GM21786 (cell line): ENCODE measurements around the gene SLC25A24.

ENCODE experiments used
- ATAC-seq: cut with Tn5 transposase; IDR thresholded peaks from one replicate; pipeline ENCODE4 v1.9.1; 2021; ENCODE audit not compliant: unreplicated experiment

The SLC25A24 gene

DNA sequence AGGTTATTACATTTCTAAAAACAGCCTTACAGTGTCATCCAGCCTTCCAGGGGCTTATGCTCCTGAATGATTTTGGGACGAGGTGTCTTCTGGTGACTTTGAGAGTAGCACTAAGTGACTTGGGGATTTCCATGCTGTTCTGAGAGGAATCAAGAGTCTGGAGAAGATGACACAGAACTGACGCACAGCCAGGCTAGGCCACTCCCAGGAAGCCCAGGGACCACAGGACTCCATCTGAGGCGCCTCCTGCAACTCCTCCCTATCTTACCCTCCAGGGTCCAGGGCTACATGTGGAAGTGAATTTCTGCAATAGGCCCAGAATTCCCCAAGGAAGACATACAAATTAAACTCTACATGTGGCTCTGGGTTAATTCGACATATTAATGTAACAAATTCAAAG, 92.5 kb downstream of the SLC25A24 start:
- ATAC-seq, result no peak

DNA sequence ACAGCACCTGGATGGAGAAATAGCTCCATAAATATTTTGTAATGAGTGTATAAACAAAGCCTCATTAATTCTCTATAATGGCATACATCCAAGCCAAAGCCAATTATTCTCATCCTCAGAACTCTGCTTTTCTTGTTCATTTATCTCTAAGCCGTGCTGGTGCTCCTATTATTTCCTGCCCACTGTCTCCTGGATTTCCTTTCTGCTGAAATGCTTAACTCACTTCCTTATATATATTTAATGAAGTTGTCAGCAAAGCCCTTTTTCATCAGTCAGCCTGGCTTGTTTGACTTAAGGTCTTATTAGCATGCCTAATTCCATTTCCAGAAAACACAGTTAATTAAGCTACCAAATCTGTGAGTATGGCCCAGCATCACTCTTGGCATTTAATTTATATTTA, 93.4 kb downstream of the SLC25A24 start:
- ATAC-seq, result no peak

DNA sequence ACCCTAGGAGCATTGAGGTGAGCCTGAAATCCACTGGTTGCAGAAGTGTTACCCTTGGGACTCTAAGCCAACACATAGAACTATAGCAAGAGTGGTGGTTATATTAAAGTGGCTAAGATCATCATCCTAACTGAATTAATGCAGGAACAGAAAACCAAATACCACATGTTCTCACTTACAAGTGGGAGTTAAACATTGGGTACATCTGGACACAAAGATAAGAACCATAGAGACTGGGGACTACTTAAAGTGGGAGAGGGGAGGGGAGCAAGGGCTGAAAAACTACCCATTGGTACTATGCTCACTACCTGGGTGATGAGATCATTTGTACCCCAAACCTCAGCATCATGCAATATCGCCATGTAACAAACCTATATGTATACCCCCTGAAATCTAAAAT, 100.0 kb downstream of the SLC25A24 start:
- ATAC-seq, result no peak

- no peak for ATAC-seq
Measured at GRCh38 chr1:108097018-108097417, 103.1 kb downstream of the SLC25A24 start.

GRCh38 chr1:108096089-108096488, 104.1 kb downstream of the SLC25A24 start:
- ATAC-seq, result no peak

DNA sequence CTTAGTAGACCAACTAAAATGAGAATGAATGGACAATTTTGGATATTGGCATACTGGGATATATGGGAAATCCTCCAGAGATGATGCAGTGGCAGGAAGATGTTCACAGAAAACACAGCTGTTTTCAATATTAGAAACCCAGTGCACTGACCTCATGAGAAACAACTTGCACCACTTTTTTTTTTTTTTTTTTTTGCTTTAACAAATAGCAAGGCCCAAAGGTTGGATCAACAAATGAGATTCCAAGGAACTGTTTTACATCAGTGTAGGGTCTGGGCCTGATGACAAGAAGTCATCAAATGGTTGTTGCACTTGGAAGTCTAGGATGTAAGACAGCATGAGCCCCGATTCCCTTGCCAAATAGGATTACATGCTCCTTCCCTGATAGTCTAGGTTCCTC, 110.7 kb downstream of the SLC25A24 start:
- no peak for ATAC-seq

DNA sequence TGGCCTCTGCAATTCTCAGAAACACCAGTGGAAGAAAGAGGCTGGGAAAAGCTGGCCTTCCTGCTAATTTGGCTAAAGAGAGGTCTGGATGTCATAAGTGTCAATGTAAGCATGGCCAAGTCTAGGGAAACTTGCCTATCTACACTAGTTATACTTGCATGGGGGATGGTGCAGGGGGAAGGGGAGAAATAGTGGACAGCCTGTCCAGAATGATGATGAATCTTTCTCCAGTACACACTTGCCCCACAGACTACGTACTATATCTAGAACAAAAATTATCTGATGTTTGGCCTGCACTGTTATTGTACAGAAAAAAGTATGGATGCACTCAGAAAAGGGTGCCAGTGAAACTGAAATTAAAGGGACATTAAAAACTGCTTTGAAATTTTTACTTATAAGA, 114.5 kb downstream of the SLC25A24 start:
- no peak for ATAC-seq

GRCh38 chr1:108084866-108085477, 115.2 kb downstream of the SLC25A24 start:
- ATAC-seq, result no peak
